HG03432 (cell line): Measurements from ENCODE around the gene CCDC144A.
"Not testable (repeated sequence)": the region's sequence is repeated elsewhere in the genome, so short reads cannot be mapped to it uniquely, and the experiment has no call there.

ENCODE experiments used
- ATAC-seq: cut with Tn5 transposase; IDR thresholded peaks from one replicate; pipeline ENCODE4 v1.9.1; 2021; ENCODE audit warnings: mild to moderate bottlenecking, moderate library complexity; ENCODE audit not compliant: unreplicated experiment

CCDC144A gene

GRCh38 chr17:16818821-16819683 lies 129.0 kb downstream of the CCDC144A start:
- no peak for ATAC-seq

GRCh38 chr17:16820161-16820877 lies 130.3 kb downstream of the CCDC144A start:
- ATAC-seq = no peak

- ATAC-seq = no peak
Observed at GRCh38 chr17:16820979-16821543, 131.0 kb downstream of the CCDC144A start.

GRCh38 chr17:16822133-16822532 lies 132.1 kb downstream of the CCDC144A start:
- not testable (repeated sequence) for ATAC-seq

- ATAC-seq = not testable (repeated sequence)
Observed at GRCh38 chr17:16823768-16824406, 133.8 kb downstream of the CCDC144A start.
